Right lobe of liver (tissue), 4 donors: ENCODE results near the gene SCN5A.

Experiments
- CTCF ChIP-seq, 4 donors: fragments of 200-600 bp in 3 of 4; fragments of 450-650 bp in 1 of 4; IDR thresholded peaks; one replicate each; pipeline versions ENCODE4 v1.5.1 to v1.8.0; 2016 to 2022; ENCODE audit warnings: antibody characterized with exemption in 4 of 4, mild to moderate bottlenecking in 2 of 4
- POLR2A ChIP-seq: fragments of 450-650 bp; IDR thresholded peaks from one replicate; pipeline ENCODE4 v1.6.1; 2017; ENCODE audit warnings: antibody characterized with exemption, mild to moderate bottlenecking
- donor health status: DM: no; HTN: no; CAD: no.
- donor health status: DM: no; HTN: no; CAD: no.
- donor health status: DM: no; HTN: yes; CAD: no.

GRCh38 chr3:38579551-38580449 is 69.7 kb downstream of the SCN5A start:
- TF ChIP-seq POLR2A (no peak), CTCF (IDR thresholded peaks at IDR 0.05) (no peak)
